T-helper 2 cell treated with Interferon-gamma antibody and Interleukin-4, amounts not matched to agents 5 μg/mL and 100 μg/mL, for 36 hours (primary cell): ENCODE results near the gene EPN3.

Source experiments
- DNase-seq: peaks from one replicate; pipeline ENCODE4 v3.0.0; 2021; ENCODE audit warnings: low spot score
- H3K27ac Mint-ChIP-seq: one replicate; pipeline ENCODE4 v1.8.0; 2021; ENCODE audit warnings: mild to moderate bottlenecking, mixed read lengths
- H3K27me3 Mint-ChIP-seq: one replicate; pipeline ENCODE4 v1.8.0; 2021; ENCODE audit warnings: low read depth, mixed read lengths
- H3K36me3 Mint-ChIP-seq: one replicate; pipeline ENCODE4 v1.8.0; 2021; ENCODE audit warnings: low read depth, mixed read lengths
- H3K4me1 Mint-ChIP-seq: one replicate; pipeline ENCODE4 v1.8.0; 2021; ENCODE audit warnings: low read depth, mixed read lengths
- H3K4me3 Mint-ChIP-seq: one replicate; pipeline ENCODE4 v1.8.0; 2022; ENCODE audit warnings: mild to moderate bottlenecking, moderate library complexity, mixed read lengths
- H3K9me3 Mint-ChIP-seq: one replicate; pipeline ENCODE4 v1.8.0; 2021; ENCODE audit warnings: mixed read lengths

The EPN3 gene

DNA sequence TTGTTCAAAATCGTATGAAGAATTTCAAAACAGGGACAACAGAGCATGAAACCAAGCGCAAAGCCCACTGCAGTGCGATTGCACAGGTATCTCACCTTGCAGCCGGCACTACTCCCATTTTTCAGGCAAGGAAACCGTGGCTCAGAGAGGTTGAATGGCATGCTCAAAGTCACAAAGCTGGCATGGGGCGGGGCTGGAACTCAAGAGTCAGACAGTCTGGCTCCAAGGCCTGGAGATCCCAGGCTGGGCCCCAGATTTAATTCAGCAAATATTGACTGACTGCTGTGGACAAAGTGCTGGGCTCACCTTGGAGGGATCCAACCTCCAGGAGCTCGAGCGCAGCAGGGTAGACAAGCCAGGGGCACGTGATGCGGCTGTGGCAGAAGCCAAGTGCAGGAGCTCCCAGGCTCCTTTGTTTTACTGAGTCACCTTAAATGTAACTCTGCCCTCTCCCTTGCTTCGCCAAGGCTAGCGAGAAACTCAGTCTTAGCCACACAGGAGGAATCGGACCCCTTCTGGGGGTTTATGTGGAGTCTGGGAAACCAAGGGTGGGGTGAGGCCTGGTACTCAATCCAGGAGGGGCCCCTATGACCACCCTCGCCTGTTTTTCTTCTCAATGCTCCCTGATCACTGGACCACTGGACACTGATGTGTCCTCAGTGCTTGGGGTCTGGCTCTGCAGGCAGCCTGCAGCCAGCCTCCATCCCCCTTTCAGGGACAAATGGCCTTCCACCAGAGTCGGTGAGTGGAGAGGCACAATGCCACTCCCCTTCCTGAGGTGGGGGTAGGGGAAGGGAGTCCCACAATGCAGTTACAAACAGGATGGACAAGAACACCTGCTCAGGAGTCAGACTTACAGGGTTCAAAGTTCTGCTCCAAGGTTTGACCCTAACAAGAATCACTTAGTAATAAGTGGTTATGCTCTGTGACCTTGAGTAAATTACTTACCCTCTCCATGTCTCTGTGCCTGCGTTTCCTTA lies 10.6 kb downstream of the EPN3 start:
- H3K4me3 Mint-ChIP-seq, result peak overlapping the region; percentile 76
- peaks cover 15% of the 10 kb centered on the region for H3K4me1 Mint-ChIP-seq
- peaks cover 19% of the 10 kb centered on the region for H3K27me3 Mint-ChIP-seq
- no peak for DNase-seq
- no peaks in the 10 kb centered on the region for H3K9me3 Mint-ChIP-seq
- H3K36me3 Mint-ChIP-seq, result no peaks in the 10 kb centered on the region
- no peak overlapping the region for H3K27ac Mint-ChIP-seq

DNA sequence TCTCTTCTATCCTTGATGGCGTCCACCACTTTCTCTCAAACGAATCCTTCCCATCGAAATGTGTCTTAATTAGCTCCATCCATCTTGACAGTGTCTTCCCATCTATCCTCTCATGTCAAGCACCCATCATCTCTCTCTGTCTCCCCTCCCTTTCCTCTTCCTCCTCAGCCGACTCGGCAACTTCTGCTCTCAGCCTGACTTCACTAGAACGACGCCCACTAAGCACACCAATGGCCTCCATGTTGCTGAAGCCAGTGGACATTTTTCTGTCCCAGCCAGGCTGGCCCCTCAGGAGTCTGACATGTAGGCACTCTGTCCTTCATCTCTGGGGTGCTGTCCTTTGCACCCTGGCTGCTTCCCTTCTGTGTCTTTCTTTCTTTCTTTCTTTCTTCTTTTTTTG lies 12.0 kb downstream of the EPN3 start:
- no peaks in the 10 kb centered on the region for H3K9me3 Mint-ChIP-seq
- H3K4me1 Mint-ChIP-seq, result peaks cover 15% of the 10 kb centered on the region
- DNase-seq, result no peak
- peaks cover 19% of the 10 kb centered on the region for H3K27me3 Mint-ChIP-seq
- no peak overlapping the region for H3K27ac Mint-ChIP-seq
- no peak overlapping the region for H3K4me3 Mint-ChIP-seq
- H3K36me3 Mint-ChIP-seq, result no peaks in the 10 kb centered on the region

DNA sequence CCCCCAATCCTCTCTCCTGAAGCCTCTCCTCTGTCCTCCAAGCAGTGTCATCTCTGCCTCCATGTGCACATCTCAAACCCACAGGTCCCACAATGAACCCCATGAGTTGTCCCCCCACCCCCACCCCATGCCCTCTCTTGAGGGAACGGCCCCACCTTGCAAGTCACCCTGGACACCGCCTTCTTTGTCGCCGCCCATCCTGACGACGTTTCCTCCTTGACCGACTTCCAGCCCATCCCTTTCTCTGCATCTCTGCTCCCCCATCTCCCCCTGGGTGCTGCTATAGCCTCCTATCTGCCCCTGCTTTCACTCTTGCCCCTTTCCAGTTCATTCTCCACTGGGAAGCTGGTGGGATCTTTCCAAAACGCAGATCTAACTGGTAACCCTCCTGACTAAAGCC lies 12.8 kb downstream of the EPN3 start:
- Mint-ChIP-seq H3K27me3 (peaks cover 19% of the 10 kb centered on the region), H3K4me3 (no peak overlapping the region), H3K36me3 (no peaks in the 10 kb centered on the region), H3K9me3 (no peaks in the 10 kb centered on the region), H3K4me1 (peaks cover 15% of the 10 kb centered on the region), H3K27ac (no peak overlapping the region)
- no peak for DNase-seq

DNA sequence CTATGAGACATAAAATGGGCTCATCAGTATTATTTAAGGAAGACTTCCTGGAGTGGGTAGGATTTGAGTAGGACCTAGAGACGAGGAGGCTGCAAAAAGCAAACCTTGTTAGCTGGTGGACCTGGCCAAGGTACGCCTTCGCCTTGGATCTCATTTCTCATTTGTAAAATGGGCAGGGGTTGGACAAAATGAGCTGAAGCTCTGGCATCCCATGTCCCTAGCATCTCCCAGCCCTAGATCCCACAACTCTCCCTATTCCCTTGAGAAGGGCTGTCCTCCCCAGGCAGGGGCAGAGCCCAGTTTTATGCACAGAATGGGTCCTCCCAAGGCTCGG lies 14.1 kb downstream of the EPN3 start:
- Mint-ChIP-seq H3K9me3 (no peaks in the 10 kb centered on the region), H3K4me3 (peak overlapping the region; percentile 69), H3K36me3 (no peaks in the 10 kb centered on the region), H3K4me1 (peaks cover 14% of the 10 kb centered on the region), H3K27me3 (peaks cover 19% of the 10 kb centered on the region), H3K27ac (peak overlapping the region; percentile 12)
- no peak for DNase-seq

DNA sequence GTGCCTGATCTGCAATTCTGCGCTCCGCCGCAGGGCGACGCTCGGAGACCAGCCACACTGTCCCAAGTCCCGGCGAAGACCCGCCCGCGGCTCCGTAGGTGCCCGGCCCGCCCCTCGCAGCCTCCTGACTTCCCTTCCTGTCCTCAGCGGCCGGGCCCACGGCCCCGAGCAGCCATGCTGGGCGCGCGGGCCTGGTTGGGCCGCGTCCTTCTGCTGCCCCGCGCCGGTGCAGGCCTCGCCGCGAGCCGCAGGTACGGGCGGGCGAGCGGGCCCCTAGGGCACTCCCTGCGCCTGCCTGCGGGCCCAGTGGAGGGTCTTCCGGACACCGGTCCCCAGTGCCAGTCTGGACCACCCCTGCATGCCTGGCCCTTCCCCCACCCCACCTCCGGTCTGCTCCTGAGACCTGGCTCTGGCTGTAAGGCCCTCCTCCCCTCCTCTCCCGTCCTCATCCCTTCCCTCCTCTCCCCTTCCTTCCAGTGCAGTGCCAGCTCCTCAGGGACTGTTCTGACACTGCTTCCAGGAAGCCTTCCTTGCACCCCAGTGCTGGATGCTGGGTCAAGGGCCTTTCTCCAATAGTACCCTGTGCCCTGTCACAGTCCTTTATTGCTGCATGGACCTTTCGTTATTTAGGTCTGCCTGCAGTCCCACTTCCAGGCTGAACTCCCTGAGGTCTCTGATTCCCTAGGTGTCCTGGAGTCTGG lies 14.7 kb downstream of the EPN3 start, which contains the start of gene SPATA20:
SPATA20 (plus strand) TSS at position 140 of the 701 bp plus-strand sequence; CDS start at position 175, 35 bp downstream.
- H3K4me1 Mint-ChIP-seq, result peaks cover 13% of the 10 kb centered on the region
- peaks cover 19% of the 10 kb centered on the region for H3K27me3 Mint-ChIP-seq
- peak; percentile 87 for DNase-seq
- H3K9me3 Mint-ChIP-seq, result no peaks in the 10 kb centered on the region
- H3K36me3 Mint-ChIP-seq, result no peaks in the 10 kb centered on the region
- peak within 1 kb of the TSS; percentile 83 for H3K4me3 Mint-ChIP-seq
- peak within 1 kb of the TSS; percentile 60 for H3K27ac Mint-ChIP-seq

DNA sequence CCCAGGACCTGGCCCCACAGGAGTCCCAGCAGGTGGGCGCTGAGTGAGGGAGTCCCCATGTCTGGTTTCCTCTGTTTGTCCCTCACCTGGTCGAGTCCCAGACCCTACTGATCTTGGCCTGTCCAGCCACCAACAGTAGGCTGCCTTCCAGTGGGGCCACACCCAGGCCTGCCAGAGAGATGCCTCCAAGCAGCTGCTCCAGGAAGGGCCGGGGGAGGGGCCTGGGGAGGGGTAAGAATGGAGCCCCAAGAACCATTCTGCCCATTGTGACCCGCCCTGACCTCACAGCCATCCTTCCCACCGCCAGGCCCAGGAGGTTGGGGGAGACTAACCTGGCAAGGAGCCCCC lies 15.2 kb downstream of the EPN3 start:
- no peak for DNase-seq
- H3K4me1 Mint-ChIP-seq, result peaks cover 9% of the 10 kb centered on the region
- peak overlapping the region; percentile 83 for H3K4me3 Mint-ChIP-seq
- H3K27me3 Mint-ChIP-seq, result peaks cover 19% of the 10 kb centered on the region
- peak overlapping the region; percentile 60 for H3K27ac Mint-ChIP-seq
- no peaks in the 10 kb centered on the region for H3K36me3 Mint-ChIP-seq
- no peaks in the 10 kb centered on the region for H3K9me3 Mint-ChIP-seq

DNA sequence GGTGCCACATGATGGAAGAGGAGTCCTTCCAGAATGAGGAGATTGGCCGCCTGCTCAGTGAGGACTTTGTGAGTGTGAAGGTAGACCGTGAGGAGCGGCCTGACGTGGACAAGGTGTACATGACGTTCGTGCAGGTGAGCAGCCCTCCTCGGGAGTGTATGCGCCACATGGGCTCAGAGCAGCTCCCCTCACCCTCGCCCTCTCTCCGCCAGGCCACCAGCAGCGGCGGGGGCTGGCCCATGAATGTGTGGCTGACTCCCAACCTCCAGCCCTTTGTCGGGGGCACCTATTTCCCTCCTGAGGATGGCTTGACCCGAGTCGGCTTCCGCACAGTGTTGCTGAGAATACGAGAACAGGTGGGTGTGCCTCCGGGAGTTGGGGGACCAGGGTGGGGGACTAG lies 16.3 kb downstream of the EPN3 start:
- H3K27ac Mint-ChIP-seq, result no peak overlapping the region
- H3K4me1 Mint-ChIP-seq, result peaks cover 8% of the 10 kb centered on the region
- H3K4me3 Mint-ChIP-seq, result no peak overlapping the region
- no peaks in the 10 kb centered on the region for H3K9me3 Mint-ChIP-seq
- no peak for DNase-seq
- peaks cover 19% of the 10 kb centered on the region for H3K27me3 Mint-ChIP-seq
- no peaks in the 10 kb centered on the region for H3K36me3 Mint-ChIP-seq

DNA sequence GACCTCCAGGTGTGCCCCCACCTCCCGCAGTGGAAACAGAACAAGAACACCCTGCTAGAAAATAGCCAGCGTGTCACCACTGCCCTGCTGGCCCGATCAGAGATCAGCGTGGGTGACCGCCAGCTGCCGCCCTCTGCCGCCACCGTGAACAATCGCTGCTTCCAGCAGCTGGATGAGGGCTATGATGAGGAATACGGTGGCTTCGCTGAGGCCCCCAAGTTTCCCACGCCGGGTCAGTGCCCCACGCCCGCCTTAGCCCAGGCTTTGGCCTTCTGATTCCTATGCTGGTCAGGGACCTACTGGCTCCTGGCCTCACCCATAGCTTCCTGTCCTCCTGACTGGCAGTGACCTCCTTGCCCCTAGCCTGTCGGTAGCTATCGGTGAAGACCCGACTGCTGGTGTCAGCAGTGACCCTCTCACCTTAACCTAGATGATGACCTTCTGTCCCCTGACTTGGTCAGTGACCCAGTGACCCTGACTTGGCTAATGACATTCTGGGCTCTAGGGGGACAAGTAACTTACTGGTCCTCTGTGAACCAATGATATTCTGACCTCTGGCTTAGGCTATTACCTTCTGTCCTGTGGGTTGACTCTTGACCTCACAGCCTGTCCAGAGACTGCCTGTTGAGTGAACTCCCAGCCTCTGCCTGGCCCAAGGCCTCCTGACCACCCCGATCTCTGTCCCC lies 16.9 kb downstream of the EPN3 start:
- no peaks in the 10 kb centered on the region for H3K36me3 Mint-ChIP-seq
- no peak for DNase-seq
- H3K27me3 Mint-ChIP-seq, result peaks cover 14% of the 10 kb centered on the region
- no peaks in the 10 kb centered on the region for H3K9me3 Mint-ChIP-seq
- no peak overlapping the region for H3K4me3 Mint-ChIP-seq
- no peak overlapping the region for H3K27ac Mint-ChIP-seq
- H3K4me1 Mint-ChIP-seq, result peaks cover 8% of the 10 kb centered on the region

DNA sequence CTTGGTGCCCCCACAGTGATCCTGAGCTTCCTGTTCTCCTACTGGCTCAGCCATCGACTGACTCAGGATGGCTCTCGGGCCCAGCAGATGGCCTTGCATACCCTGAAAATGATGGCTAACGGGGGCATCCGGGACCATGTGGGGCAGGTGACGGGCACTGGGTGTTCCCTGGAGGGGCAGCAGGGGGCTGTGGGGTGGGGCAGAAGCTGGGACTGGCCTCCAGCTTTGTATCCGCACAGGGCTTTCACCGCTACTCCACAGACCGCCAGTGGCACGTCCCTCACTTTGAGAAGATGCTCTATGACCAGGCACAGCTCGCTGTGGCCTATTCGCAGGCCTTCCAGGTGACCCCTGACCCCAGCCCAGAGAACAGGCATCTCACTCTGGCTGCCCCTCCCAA lies 17.4 kb downstream of the EPN3 start:
- no peak for DNase-seq
- no peak overlapping the region for H3K4me3 Mint-ChIP-seq
- H3K36me3 Mint-ChIP-seq, result no peaks in the 10 kb centered on the region

DNA sequence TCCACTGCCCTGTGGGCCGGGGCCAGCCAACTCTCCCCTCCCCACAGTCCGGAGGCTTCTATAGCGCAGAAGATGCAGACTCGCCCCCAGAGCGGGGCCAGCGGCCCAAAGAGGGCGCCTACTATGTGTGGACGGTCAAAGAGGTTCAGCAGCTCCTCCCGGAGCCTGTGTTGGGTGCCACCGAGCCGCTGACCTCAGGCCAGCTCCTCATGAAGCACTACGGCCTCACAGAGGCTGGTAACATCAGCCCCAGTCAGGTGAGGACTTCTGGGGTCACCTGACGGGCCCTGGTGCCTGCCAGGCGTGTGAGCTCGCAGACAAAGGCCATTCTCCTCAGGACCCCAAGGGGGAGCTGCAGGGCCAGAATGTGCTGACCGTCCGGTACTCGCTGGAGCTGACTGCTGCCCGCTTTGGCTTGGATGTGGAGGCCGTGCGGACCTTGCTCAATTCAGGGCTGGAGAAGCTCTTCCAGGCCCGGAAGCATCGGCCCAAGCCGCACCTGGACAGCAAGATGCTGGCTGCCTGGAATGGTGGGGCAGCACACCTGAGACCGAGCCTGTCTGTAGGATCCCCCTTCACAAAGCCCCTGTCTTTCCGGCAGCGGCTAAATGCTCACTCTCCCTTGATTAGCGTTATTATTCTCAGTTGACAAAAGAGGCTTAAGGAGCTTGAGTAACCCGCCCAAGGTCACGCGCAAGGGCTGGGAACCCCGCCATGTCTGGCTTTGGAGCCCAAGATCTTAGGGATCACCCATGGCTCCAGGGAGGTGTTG lies 18.3 kb downstream of the EPN3 start:
- peaks cover 6% of the 10 kb centered on the region for H3K4me1 Mint-ChIP-seq
- H3K9me3 Mint-ChIP-seq, result no peaks in the 10 kb centered on the region
- no peak overlapping the region for H3K4me3 Mint-ChIP-seq
- no peaks in the 10 kb centered on the region for H3K36me3 Mint-ChIP-seq
- H3K27ac Mint-ChIP-seq, result no peak overlapping the region
- H3K27me3 Mint-ChIP-seq, result peaks cover 8% of the 10 kb centered on the region
- no peak for DNase-seq

More for the DNA sequence above, 17.4 kb downstream of the EPN3 start:
- Mint-ChIP-seq H3K27ac (no peak overlapping the region), H3K4me1 (peaks cover 8% of the 10 kb centered on the region), H3K27me3 (peaks cover 10% of the 10 kb centered on the region), H3K9me3 (no peaks in the 10 kb centered on the region)

DNA sequence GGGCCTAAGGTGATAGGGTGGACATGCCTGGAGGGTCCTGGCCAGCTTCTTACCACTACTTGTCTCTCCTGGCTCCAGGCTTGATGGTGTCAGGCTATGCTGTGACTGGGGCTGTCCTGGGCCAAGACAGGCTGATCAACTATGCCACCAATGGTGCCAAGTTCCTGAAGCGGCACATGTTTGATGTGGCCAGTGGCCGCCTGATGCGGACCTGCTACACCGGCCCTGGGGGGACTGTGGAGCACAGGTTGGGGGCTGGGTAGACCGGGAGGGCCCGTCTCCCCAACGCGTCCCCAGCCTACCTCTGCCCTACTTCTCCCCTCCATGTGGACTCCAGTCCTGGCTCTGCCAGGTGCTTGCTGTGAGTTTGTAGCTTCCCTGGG lies 18.9 kb downstream of the EPN3 start:
- Mint-ChIP-seq H3K4me1 (peaks cover 4% of the 10 kb centered on the region), H3K9me3 (no peaks in the 10 kb centered on the region), H3K36me3 (no peaks in the 10 kb centered on the region), H3K27me3 (peaks cover 4% of the 10 kb centered on the region), H3K4me3 (no peak overlapping the region), H3K27ac (no peak overlapping the region)
- no peak for DNase-seq

DNA sequence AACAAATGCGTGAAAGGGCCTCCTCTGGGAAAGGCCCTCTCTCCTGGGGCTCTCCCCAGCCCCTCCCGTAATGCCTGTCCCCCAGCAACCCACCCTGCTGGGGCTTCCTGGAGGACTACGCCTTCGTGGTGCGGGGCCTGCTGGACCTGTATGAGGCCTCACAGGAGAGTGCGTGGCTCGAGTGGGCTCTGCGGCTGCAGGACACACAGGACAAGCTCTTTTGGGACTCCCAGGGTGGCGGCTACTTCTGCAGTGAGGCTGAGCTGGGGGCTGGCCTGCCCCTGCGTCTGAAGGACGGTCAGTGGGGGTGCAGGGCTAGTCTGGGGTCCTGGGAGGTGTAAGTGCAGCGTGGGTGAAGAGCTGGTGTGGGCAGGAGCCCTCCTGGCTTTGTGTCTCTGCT lies 19.3 kb downstream of the EPN3 start:
- Mint-ChIP-seq H3K4me1 (peaks cover 2% of the 10 kb centered on the region), H3K9me3 (no peaks in the 10 kb centered on the region), H3K36me3 (no peaks in the 10 kb centered on the region), H3K27me3 (peaks cover under 1% of the 10 kb centered on the region), H3K27ac (no peak overlapping the region), H3K4me3 (no peak overlapping the region)
- no peak for DNase-seq

DNA sequence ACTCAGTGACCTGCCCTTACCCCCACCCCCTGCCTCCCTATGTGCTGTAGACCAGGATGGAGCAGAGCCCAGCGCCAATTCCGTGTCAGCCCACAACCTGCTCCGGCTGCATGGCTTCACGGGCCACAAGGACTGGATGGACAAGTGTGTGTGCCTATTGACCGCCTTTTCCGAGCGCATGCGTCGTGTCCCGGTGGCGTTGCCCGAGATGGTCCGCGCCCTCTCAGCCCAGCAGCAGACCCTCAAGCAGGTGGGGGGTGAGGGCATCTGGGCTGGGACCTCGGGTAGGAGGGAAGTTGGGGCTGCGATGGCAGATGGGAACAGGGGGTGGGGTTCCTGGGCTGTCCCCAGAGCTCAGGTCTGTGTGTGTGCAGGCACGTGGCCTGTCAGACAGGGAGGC lies 21.7 kb downstream of the EPN3 start:
- Mint-ChIP-seq H3K36me3 (no peaks in the 10 kb centered on the region), H3K4me3 (no peak overlapping the region), H3K27me3 (peaks cover 20% of the 10 kb centered on the region), H3K4me1 (no peaks in the 10 kb centered on the region), H3K9me3 (no peaks in the 10 kb centered on the region), H3K27ac (no peak overlapping the region)
- no peak for DNase-seq
